Neural cell (in vitro differentiated cells): ENCODE measurements around the gene ADNP2. TPM values are rescaled to one million over a fixed set of nuclear protein-coding genes. Genes with fewer than 3 reads are reported as not detected.

Experiments used
- H2AFZ ChIP-seq: fragments of 200-600, 300-800 bp; sonication (generic), shearing (Covaris generic); 2 replicates; pipeline ENCODE4 v1.6.0; 2014; ENCODE audit warnings: low read depth, mild to moderate bottlenecking, antibody characterized with exemption, low read length, moderate library complexity
- H3F3A ChIP-seq: fragments of 200-600 bp; shearing (Covaris generic); 2 replicates; pipeline ENCODE4 v1.6.1; 2016; ENCODE audit warnings: mild to moderate bottlenecking, moderate library complexity, mixed read lengths, antibody characterized with exemption, low read length; ENCODE audit not compliant: insufficient read depth, poor library complexity, severe bottlenecking
- H3K27ac ChIP-seq: fragments of 200-600, 300-800 bp; sonication (generic), shearing (Covaris generic); 2 replicates; pipeline ENCODE4 v1.5.1; 2014; ENCODE audit warnings: mild to moderate bottlenecking, low read length, moderate library complexity
- H3K27me3 ChIP-seq: fragments of 300-800, 200-600 bp; sonication (generic), shearing (Covaris generic); 2 replicates; pipeline ENCODE4 v1.6.0; 2014; ENCODE audit warnings: mild to moderate bottlenecking, low read depth, low read length, moderate library complexity; ENCODE audit not compliant: insufficient read depth
- H3K36me3 ChIP-seq: fragments of 300-800, 200-600 bp; sonication (generic), shearing (Covaris generic); 2 replicates; pipeline ENCODE4 v1.5.1; 2014; ENCODE audit warnings: mild to moderate bottlenecking, antibody characterized with exemption, low read length, moderate library complexity; ENCODE audit not compliant: insufficient read depth
- H3K4me2 ChIP-seq: fragments of 300-800, 200-600 bp; sonication (generic), shearing (Covaris generic); 2 replicates; pipeline ENCODE4 v1.6.0; 2014; ENCODE audit warnings: mild to moderate bottlenecking, low read length
- H3K4me3 ChIP-seq: fragments of 300-800, 200-600 bp; sonication (generic), shearing (Covaris generic); 2 replicates; pipeline ENCODE4 v1.5.1; 2014; ENCODE audit warnings: mild to moderate bottlenecking, low read length, moderate library complexity
- H3K79me2 ChIP-seq: fragments of 200-600 bp; shearing (Covaris generic); replicated peaks from 2 replicates; pipeline ENCODE4 v1.6.0; 2014; ENCODE audit warnings: mild to moderate bottlenecking, low read length, moderate library complexity; ENCODE audit not compliant: insufficient read depth
- H3K9ac ChIP-seq: fragments of 300-800, 200-600 bp; sonication (generic), shearing (Covaris generic); 2 replicates; pipeline ENCODE4 v1.6.1; 2016; ENCODE audit warnings: mild to moderate bottlenecking, low read length, mixed read lengths
- H3K9me2 ChIP-seq: fragments of 200-600 bp; shearing (Covaris generic); 2 replicates; pipeline ENCODE4 v1.6.1; 2016; ENCODE audit warnings: mild to moderate bottlenecking, low read length, mixed read lengths; ENCODE audit not compliant: insufficient read depth
- H3K9me3 ChIP-seq: fragments of 200-600, 300-800 bp; sonication (generic), shearing (Covaris generic); 2 replicates; pipeline ENCODE4 v1.6.1; 2016; ENCODE audit warnings: mild to moderate bottlenecking, mixed run types, low read length, moderate library complexity, mixed read lengths
- H4K20me1 ChIP-seq: fragments of 200-600 bp; shearing (Covaris generic); 2 replicates; pipeline ENCODE4 v1.6.1; 2016; ENCODE audit warnings: mild to moderate bottlenecking, mixed run types; ENCODE audit not compliant: insufficient read depth
- CTCF ChIP-seq: fragments of 450-650 bp; IDR thresholded peaks from 2 replicates; pipeline ENCODE4 v1.5.1; 2014; ENCODE audit warnings: antibody characterized with exemption, mild to moderate bottlenecking, moderate library complexity; ENCODE audit not compliant: poor library complexity, severe bottlenecking
- EP300 ChIP-seq: fragments of 450-650 bp; conservative IDR thresholded peaks from 2 replicates; pipeline ENCODE4 v1.6.1; 2014; ENCODE audit warnings: antibody characterized with exemption, mild to moderate bottlenecking, moderate library complexity; ENCODE audit not compliant: poor library complexity, severe bottlenecking
- EZH2 ChIP-seq: fragments of 200-600, 300-800 bp; shearing (Covaris generic), sonication (generic); IDR thresholded peaks from 2 replicates; pipeline ENCODE4 v1.6.1; 2014; ENCODE audit warnings: antibody characterized with exemption, low read length, borderline replicate concordance, mild to moderate bottlenecking; ENCODE audit not compliant: insufficient read depth, poor library complexity, severe bottlenecking
- MXI1 ChIP-seq: fragments of 450-650 bp; conservative IDR thresholded peaks from 2 replicates; pipeline ENCODE4 v1.6.1; 2014; ENCODE audit warnings: antibody characterized with exemption, mild to moderate bottlenecking; ENCODE audit not compliant: poor library complexity, severe bottlenecking
- POLR2AphosphoS5 ChIP-seq: IDR thresholded peaks from 2 replicates; pipeline ENCODE4 v1.6.1; 2012
- RAD21 ChIP-seq: fragments of 450-650 bp; conservative IDR thresholded peaks from 2 replicates; pipeline ENCODE4 v1.6.1; 2014; ENCODE audit warnings: antibody characterized with exemption, mild to moderate bottlenecking, moderate library complexity
- REST ChIP-seq: IDR thresholded peaks from 2 replicates; pipeline ENCODE4 v1.6.1; 2012; ENCODE audit warnings: borderline replicate concordance
- SMC3 ChIP-seq: fragments of 450-650 bp; conservative IDR thresholded peaks from 2 replicates; pipeline ENCODE4 v1.6.1; 2014; ENCODE audit warnings: antibody characterized with exemption, mild to moderate bottlenecking, moderate library complexity; ENCODE audit not compliant: poor library complexity
- TAF1 ChIP-seq: IDR thresholded peaks from 2 replicates; pipeline ENCODE4 v1.6.1; 2012; ENCODE audit warnings: low read depth
- polyA plus RNA-seq: library from polyadenylated mRNA; depleted of rRNA; stranded (reverse); fragments of >200 nt; gene quantifications from 2 replicates; pipeline ENCODE4 v1.2.3, GENCODE V29; 2014

ADNP2 gene
- polyA plus RNA-seq, 1 donor from 2014 or later = 16.9 TPM

- Histone ChIP-seq H3K4me2 (no peak overlapping the region), H3F3A (no peaks in the 10 kb centered on the region), H3K36me3 (no peaks in the 10 kb centered on the region)
Observed at GRCh38 chr18:80149667-80150066, 40.6 kb downstream of the ADNP2 start.

GRCh38 chr18:80154293-80154692 is 45.2 kb downstream of the ADNP2 start:
- Histone ChIP-seq H3K9me3 (no peaks in the 10 kb centered on the region), H3K4me3 (no peak overlapping the region), H3K27ac (no peak overlapping the region), H4K20me1 (no peaks in the 10 kb centered on the region), H3K27me3 (no peaks in the 10 kb centered on the region), H3K4me2 (no peak overlapping the region), H3K36me3 (no peaks in the 10 kb centered on the region), H2AFZ (no peak overlapping the region), H3K79me2 (no peaks in the 10 kb centered on the region), H3F3A (no peaks in the 10 kb centered on the region), H3K9me2 (no peaks in the 10 kb centered on the region), H3K9ac (no peak overlapping the region)
- TF ChIP-seq RAD21 (no peak), MXI1 (no peak), EP300 (no peak), REST (no peak), TAF1 (no peak), SMC3 (no peak), CTCF (no peak)

More at GRCh38 chr18:80149667-80150066, 40.6 kb downstream of the ADNP2 start:
- no peaks in the 10 kb centered on the region for H3K27me3 ChIP-seq
- no peaks in the 10 kb centered on the region for H3K9me2 ChIP-seq
- H2AFZ ChIP-seq = no peak overlapping the region
- no peak overlapping the region for H3K9ac ChIP-seq
- no peaks in the 10 kb centered on the region for H4K20me1 ChIP-seq
- no peaks in the 10 kb centered on the region for H3K9me3 ChIP-seq
- no peak overlapping the region for H3K27ac ChIP-seq
- H3K4me3 ChIP-seq = no peak overlapping the region
- no peaks in the 10 kb centered on the region for H3K79me2 ChIP-seq
- no peak for TF ChIP-seq SMC3
- no peak for TF ChIP-seq RAD21
- TF ChIP-seq REST = no peak
- no peak for TF ChIP-seq EZH2
- TF ChIP-seq EP300 = no peak
- no peak for TF ChIP-seq CTCF
- no peak for TF ChIP-seq TAF1
- no peak for TF ChIP-seq MXI1
- TF ChIP-seq POLR2AphosphoS5 = no peak
